ENCODE results near the gene PACS1.

GRCh38 chr11:66047541-66048365 is 22.3 kb upstream of the PACS1 start:
- TF ChIP-seq, protein P1, sequence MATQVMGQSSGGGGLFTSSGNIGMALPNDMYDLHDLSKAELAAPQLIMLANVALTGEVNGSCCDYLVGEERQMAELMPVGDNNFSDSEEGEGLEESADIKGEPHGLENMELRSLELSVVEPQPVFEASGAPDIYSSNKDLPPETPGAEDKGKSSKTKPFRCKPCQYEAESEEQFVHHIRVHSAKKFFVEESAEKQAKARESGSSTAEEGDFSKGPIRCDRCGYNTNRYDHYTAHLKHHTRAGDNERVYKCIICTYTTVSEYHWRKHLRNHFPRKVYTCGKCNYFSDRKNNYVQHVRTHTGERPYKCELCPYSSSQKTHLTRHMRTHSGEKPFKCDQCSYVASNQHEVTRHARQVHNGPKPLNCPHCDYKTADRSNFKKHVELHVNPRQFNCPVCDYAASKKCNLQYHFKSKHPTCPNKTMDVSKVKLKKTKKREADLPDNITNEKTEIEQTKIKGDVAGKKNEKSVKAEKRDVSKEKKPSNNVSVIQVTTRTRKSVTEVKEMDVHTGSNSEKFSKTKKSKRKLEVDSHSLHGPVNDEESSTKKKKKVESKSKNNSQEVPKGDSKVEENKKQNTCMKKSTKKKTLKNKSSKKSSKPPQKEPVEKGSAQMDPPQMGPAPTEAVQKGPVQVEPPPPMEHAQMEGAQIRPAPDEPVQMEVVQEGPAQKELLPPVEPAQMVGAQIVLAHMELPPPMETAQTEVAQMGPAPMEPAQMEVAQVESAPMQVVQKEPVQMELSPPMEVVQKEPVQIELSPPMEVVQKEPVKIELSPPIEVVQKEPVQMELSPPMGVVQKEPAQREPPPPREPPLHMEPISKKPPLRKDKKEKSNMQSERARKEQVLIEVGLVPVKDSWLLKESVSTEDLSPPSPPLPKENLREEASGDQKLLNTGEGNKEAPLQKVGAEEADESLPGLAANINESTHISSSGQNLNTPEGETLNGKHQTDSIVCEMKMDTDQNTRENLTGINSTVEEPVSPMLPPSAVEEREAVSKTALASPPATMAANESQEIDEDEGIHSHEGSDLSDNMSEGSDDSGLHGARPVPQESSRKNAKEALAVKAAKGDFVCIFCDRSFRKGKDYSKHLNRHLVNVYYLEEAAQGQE (IDR thresholded peaks at IDR 0.05; ENCODE audit: insufficient read depth in 1 of 2, low read depth in 2 of 2, low read length in 1 of 2): no peak
- TF ChIP-seq CTCF (IDR thresholded peaks at IDR 0.05) (no peak), SIN3A (IDR thresholded peaks at IDR 0.05; ENCODE audit: borderline replicate concordance, insufficient read depth, low read depth, low read length) (no peak)

Measured in Panc1 (cell line).